ENCODE results near the gene PLA2G4B.
A peak's percentile ranks its signal among the peaks of the same experiment; 100 is the strongest.

Gene PLA2G4B

DNA sequence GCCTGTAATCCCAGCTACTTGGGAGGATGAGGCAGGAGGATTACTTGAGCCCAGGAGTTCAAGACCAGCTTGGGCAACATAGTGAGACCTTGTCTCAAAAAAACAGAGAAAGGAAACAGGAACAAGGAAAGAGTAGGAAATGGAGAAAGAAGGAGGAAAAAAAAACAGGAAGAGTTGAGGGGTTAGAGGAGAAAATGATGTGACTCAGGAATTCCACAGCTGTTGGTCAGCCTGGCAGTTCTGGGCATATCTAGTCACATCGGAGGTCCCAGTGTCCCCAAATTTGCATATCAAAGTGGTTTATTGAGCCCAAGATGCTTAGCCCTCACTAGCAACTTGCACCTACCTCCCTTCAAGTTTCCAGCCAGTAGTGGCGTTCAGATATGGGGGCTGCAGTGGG, 29.5 kb upstream of the PLA2G4B start:
- DNase-seq: peak; percentile 51 to 71 (median 54)

- no peak for DNase-seq
Observed at GRCh38 chr15:41809526-41810220, 29.0 kb upstream of the PLA2G4B start.

GRCh38 chr15:41810651-41811431, 27.8 kb upstream of the PLA2G4B start:
- no peak for DNase-seq

DNA sequence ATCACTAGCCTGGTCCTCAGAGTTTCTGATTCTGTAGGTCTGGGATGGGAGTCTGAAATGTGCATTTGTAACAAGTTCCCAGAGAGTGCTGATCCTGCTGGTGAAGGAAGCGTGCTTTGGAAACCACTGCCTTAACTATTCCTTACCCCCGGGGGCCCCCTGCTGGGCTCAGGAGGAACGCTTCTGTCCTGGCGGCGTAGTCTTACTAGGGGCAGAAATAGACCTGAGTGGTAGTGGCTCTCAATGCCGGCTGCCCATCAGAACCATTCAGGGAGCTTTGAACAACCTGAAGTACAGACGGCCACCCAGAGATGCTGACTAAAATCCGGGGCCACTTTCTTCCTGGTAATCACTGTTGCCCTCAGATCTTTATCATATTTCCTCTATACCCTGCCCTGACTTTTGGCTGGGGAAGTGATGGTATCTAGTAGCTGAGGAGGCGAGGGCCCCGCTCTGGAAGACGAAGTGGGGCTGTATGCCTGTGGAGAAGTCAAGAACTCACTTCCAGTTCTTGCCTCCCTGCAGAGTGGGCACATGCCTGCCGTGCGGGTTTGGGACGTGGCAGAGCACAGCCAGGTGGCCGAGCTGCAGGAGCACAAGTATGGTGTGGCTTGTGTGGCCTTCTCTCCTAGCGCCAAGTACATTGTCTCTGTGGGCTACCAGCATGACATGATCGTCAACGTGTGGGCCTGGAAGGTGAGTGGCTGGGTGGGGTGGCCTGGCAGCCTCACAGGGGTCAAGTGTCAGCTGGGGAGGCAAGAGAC, 27.0 kb upstream of the PLA2G4B start:
- peak; percentile 86 to 94 (median 90) for DNase-seq

DNA sequence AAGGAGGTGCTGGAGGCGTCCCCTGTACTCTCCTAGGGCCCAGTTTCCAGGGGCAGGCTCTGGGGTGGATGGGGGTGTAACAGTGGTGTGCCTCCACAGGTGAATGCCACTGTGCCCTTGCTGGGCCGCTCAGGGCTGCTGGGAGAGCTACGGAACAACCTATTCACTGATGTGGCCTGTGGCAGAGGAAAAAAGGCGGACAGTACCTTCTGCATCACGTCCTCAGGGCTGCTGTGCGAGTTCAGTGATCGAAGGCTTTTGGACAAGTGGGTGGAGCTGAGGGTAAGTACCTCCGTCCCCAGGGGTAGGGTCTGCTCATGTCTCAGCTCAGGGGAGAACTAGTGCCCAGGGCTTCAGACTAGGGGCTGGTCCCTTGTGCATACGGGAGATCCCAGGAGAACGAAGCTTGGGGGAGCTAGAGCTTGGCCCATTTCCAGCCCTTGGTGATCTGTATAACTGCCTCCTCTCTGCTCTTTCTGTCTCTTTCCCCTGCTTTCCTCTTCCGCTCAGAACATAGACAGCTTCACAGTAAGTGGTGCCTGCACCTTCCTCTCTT, 25.7 kb upstream of the PLA2G4B start:
- DNase-seq: no peak

DNA sequence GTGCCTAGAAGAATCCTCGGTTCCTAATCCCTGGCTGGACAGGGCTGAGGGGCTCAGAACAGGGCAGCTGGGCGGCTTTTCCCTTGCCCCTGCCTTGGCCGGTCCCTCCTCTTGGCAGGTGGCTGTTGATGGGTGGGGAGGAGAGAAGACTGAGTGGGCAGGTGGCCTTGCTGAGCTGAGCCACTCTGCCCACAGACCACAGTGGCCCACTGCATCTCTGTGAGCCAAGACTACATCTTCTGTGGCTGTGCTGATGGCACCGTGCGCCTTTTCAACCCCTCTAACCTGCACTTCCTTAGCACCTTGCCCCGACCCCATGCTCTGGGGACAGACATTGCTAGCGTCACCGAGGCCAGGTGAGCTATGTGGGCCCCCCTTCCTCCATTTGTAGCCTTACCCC, 25.2 kb upstream of the PLA2G4B start:
- no peak for DNase-seq

DNA sequence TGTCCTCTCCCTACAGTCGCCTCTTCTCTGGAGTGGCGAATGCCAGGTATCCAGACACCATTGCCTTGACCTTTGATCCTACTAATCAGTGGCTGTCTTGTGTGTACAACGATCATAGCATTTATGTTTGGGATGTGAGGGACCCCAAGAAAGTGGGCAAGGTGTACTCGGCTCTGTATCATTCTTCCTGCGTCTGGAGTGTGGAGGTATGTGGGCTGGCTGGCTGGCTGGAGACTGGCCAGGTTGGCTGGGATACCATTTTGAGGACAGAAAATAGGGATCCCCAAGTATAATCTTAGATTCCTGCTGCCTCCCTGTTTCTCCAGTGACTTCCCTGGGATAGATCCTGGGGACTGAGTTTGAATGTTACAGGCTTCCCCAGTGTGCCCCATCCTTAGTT, 24.1 kb upstream of the PLA2G4B start:
- DNase-seq: no peak

GRCh38 chr15:41816788-41817187, 21.9 kb upstream of the PLA2G4B start:
- DNase-seq: no peak

DNA sequence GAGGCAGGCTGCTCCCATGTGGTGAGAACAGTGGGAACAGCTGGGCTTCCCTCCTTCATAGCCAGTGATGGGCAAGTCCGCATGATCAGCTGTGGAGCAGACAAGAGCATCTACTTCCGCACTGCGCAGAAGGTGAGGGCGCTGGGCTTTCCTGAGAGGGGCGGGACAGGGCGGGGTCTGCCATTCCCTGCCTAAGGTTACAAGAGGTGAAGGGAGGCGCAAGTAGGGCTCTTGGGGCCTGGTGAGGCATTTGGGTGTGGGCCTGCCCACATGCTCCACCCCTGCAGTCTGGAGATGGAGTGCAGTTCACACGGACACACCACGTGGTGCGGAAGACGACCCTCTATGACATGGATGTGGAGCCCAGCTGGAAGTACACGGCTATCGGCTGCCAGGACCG, 21.3 kb upstream of the PLA2G4B start:
- DNase-seq: no peak

DNA sequence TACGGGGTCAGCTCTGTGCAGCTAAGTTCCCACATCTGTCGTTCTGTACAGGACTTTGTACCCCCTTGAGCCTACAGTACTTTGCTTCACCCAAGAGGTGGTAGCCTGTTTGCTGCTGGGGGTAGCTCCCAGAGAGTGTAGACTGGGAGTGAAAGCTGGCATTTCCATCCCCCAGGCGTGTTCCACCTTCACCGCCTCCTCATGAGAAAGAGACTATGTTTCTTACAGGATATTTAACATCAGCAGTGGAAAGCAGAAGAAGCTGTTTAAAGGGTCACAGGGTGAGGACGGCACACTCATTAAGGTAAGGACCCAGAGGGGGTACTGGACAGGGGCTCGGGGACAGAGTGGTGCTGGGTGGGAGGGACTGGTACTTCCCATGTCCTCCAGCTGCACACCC, 20.9 kb upstream of the PLA2G4B start:
- DNase-seq: no peak

- DNase-seq: no peak
Observed at GRCh38 chr15:41819455-41820050, 19.1 kb upstream of the PLA2G4B start.

DNA sequence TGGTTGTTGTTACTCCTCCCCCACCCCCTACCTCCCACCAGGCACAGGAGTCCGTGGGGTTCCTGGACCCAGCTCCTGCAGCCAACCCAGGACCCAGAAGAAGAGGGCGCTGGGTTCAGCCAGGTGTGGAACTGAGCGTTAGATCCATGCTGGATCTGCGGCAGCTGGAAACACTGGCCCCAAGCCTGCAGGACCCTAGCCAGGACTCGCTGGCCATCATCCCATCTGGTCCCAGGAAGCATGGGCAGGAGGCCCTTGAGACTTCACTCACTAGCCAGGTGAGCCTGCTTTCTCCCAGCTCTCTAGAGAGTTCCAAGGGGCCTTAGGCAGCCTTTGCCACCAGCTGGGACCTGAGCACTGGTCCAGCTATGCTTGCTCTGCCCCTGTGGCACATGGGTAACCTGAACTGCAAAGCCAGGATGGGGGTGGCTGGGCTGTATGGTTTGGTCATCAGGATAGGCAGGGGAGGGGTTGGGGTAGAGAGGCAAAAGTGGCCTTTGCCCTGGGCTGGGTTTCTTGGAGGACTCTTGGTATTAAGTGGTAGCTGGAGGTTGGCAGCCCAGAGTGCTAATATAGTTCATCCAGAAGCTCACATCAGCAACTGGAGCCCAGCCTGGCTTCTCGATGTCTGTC, 17.7 kb upstream of the PLA2G4B start:
- no peak for DNase-seq

DNA sequence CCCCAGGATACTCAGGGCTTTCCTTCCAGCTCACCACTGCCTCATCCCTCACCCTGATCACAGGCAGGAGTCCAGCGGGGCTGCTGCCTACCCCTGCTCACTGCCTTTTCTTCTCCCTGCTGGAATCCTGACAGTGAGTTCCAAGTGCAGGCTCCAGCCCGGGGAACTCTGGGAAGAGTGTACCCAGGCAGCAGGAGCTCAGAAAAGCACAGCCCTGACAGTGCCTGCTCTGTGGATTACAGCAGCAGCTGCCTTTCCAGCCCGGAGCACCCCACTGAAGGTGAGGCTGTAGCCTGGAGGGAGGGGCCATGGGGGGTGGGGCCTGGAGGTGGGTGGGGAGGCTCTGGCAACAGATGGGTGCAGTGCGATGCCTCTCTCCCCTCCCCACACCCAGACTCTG, 16.8 kb upstream of the PLA2G4B start:
- DNase-seq: no peak

GRCh38 chr15:41822471-41822870, 16.2 kb upstream of the PLA2G4B start:
- no peak for DNase-seq

DNA sequence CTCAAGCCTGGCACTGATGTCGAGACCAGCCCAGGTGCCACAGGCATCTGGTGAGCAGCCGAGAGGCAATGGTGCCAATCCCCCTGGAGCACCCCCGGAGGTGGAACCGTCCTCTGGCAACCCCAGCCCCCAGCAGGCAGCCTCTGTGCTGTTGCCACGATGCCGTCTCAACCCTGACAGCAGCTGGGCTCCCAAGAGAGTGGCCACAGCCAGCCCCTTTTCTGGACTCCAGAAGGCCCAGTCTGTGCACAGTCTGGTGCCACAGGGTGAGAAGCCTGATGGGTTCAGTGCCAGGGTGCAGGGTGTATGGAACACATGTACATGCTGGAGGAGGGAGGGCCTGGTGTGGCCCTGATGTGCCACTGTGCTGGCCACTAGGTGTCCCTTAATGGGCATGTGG, 15.7 kb upstream of the PLA2G4B start:
- DNase-seq: no peak

DNA sequence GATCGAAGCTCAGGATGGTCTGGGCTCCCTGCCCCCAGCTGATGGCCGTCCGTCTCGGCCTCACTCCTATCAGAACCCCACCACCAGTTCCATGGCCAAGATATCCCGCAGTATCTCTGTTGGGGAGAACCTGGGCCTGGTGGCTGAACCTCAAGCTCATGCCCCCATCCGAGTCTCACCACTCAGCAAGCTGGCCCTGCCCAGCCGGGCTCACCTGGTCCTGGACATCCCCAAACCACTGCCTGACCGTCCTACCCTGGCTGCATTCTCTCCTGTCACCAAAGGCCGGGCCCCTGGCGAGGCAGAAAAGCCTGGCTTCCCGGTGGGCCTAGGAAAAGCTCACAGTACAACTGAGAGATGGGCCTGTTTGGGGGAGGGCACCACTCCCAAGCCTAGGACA, 15.1 kb upstream of the PLA2G4B start:
- DNase-seq: no peak

GRCh38 chr15:41824062-41824745, 14.4 kb upstream of the PLA2G4B start:
- no peak for DNase-seq

GRCh38 chr15:41825145-41825544, 13.5 kb upstream of the PLA2G4B start:
- no peak for DNase-seq

- no peak for DNase-seq
Observed at GRCh38 chr15:41825572-41826535, 12.8 kb upstream of the PLA2G4B start.

GRCh38 chr15:41827290-41827879, 11.3 kb upstream of the PLA2G4B start:
- DNase-seq: peak; percentile 7 to 24 (median 21)

Measured in suppressor macrophage treated with lipopolysaccharide for 1 hour (primary cell).